T-helper 2 cell treated with Interferon-gamma antibody and Interleukin-4, amounts not matched to agents 5 μg/mL and 100 μg/mL, for 36 hours (primary cell): ENCODE measurements around the gene SLC18A2.
"Not testable (repeated sequence)": the region's sequence is repeated elsewhere in the genome, so short reads cannot be mapped to it uniquely, and the experiment has no call there.

ENCODE experiments used
- DNase-seq: peaks from one replicate; pipeline ENCODE4 v3.0.0; 2021; ENCODE audit warnings: low spot score
- H3K27ac Mint-ChIP-seq: one replicate; pipeline ENCODE4 v1.8.0; 2021; ENCODE audit warnings: mild to moderate bottlenecking, mixed read lengths
- H3K27me3 Mint-ChIP-seq: one replicate; pipeline ENCODE4 v1.8.0; 2021; ENCODE audit warnings: low read depth, mixed read lengths
- H3K36me3 Mint-ChIP-seq: one replicate; pipeline ENCODE4 v1.8.0; 2021; ENCODE audit warnings: low read depth, mixed read lengths
- H3K4me1 Mint-ChIP-seq: one replicate; pipeline ENCODE4 v1.8.0; 2021; ENCODE audit warnings: low read depth, mixed read lengths
- H3K4me3 Mint-ChIP-seq: one replicate; pipeline ENCODE4 v1.8.0; 2022; ENCODE audit warnings: mild to moderate bottlenecking, moderate library complexity, mixed read lengths
- H3K9me3 Mint-ChIP-seq: one replicate; pipeline ENCODE4 v1.8.0; 2021; ENCODE audit warnings: mixed read lengths

The SLC18A2 gene

GRCh38 chr10:117294039-117294645, 53.2 kb downstream of the SLC18A2 start:
- no peak for DNase-seq
- Mint-ChIP-seq H3K27me3 (no peaks in the 10 kb centered on the region), H3K36me3 (peaks cover 7% of the 10 kb centered on the region), H3K27ac (no peak overlapping the region), H3K4me1 (no peaks in the 10 kb centered on the region), H3K4me3 (no peak overlapping the region), H3K9me3 (no peaks in the 10 kb centered on the region)

DNA sequence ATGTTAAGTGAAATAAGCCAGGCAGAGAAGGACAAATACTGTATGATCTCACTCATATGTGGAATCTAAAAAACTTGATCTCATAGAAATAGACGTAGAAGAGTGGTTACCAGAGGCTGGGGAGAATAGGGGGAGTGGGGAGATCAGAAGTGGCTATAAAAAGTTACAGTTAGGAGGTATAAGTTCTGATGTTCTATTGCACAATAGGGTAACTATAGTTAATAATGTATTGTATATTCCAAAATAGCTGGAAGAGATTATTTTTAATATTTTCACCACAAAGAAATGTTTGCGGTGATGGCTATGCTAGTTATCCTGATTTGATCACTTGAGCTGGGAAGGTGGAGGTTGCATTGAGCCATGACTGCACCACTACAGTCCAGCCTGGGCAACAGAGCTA, 53.8 kb downstream of the SLC18A2 start:
- Mint-ChIP-seq H3K4me1 (no peaks in the 10 kb centered on the region), H3K36me3 (peaks cover 5% of the 10 kb centered on the region), H3K4me3 (no peak overlapping the region), H3K27me3 (no peaks in the 10 kb centered on the region), H3K9me3 (no peaks in the 10 kb centered on the region), H3K27ac (no peak overlapping the region)
- DNase-seq: no peak

DNA sequence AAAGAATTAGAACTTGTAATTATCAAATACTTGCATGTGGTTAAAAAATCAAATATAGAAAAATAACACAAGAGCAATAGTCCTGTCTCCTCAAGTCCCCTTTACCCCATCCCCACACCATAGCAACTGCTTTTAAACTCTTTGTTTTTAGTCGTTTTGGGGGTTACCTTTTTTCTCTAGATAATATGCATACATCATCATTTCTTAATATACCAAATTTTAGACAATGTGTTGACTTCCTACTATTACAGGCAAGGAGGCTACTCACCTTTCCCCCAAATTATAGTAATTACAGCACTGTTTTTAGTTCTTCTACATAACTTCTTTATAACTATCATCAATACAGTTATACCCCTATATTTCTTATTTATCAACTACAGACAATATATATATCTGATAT, 57.3 kb downstream of the SLC18A2 start:
- DNase-seq: no peak
- H3K9me3 Mint-ChIP-seq: peaks cover 11% of the 10 kb centered on the region
- no peak overlapping the region for H3K27ac Mint-ChIP-seq
- no peak overlapping the region for H3K4me3 Mint-ChIP-seq
- peaks cover 15% of the 10 kb centered on the region for H3K36me3 Mint-ChIP-seq
- no peaks in the 10 kb centered on the region for H3K4me1 Mint-ChIP-seq
- no peaks in the 10 kb centered on the region for H3K27me3 Mint-ChIP-seq

DNA sequence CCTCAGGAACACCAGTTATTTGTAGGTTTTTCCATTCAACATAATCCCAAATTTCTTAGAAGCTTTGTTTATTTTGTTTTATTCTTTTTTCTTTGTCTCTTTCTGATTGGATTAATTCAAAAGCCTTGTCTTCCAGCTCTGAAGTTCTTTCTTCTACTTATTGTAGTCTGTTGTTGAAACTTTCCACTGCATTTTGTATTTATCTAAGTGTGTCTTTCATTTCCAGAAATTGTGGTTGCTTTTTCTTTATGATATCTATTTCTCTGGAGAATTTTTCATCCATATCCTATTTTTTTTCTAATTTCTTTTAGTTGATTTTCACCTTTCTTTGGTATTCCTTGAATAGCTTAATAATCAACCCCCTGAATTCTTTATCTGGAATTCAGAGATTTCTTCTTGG, 58.5 kb downstream of the SLC18A2 start:
- Mint-ChIP-seq H3K27me3 (no peaks in the 10 kb centered on the region), H3K4me1 (no peaks in the 10 kb centered on the region), H3K9me3 (peaks cover 15% of the 10 kb centered on the region), H3K27ac (no peak overlapping the region), H3K36me3 (peaks cover 20% of the 10 kb centered on the region), H3K4me3 (no peak overlapping the region)
- no peak for DNase-seq

GRCh38 chr10:117300671-117301070, 59.8 kb downstream of the SLC18A2 start:
- Mint-ChIP-seq H3K36me3 (peaks cover 19% of the 10 kb centered on the region), H3K9me3 (peaks cover 16% of the 10 kb centered on the region), H3K4me3 (no peak overlapping the region), H3K27ac (no peak overlapping the region), H3K27me3 (no peaks in the 10 kb centered on the region), H3K4me1 (no peaks in the 10 kb centered on the region)
- DNase-seq: no peak

DNA sequence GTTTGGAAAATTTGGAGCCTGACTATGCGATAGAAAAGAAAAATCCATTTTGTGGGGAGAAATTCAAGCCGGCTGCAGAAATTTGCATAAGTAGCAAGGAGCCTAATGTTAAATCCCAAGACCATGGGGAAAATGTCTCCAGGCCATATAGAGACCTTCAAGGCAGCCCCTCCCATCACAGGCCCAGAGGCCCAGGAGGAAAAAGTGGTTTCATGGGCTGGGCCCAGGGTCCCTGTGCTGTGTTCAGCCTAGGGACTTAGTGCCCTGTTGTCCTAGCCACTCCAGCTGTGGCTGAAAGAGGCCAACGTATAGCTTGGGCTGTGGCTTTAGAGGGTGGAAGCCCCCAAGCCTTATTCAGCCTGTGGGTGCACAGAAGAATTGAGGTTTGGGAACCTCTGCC, 62.5 kb downstream of the SLC18A2 start:
- not testable (repeated sequence) for H3K4me3 Mint-ChIP-seq, H3K27ac Mint-ChIP-seq, DNase-seq, H3K4me1 Mint-ChIP-seq, H3K27me3 Mint-ChIP-seq
- Mint-ChIP-seq H3K36me3 (peaks cover 21% of the 10 kb centered on the region), H3K9me3 (peaks cover 16% of the 10 kb centered on the region)

- Mint-ChIP-seq H3K9me3 (peaks cover 16% of the 10 kb centered on the region), H3K36me3 (peaks cover 19% of the 10 kb centered on the region), H3K27ac (no peak overlapping the region), H3K4me1 (no peaks in the 10 kb centered on the region), H3K27me3 (no peaks in the 10 kb centered on the region), H3K4me3 (no peak overlapping the region)
- no peak for DNase-seq
Observed at GRCh38 chr10:117306674-117307073, 65.8 kb downstream of the SLC18A2 start.

GRCh38 chr10:117311261-117311660, 70.3 kb downstream of the SLC18A2 start:
- H3K9me3 Mint-ChIP-seq: no peaks in the 10 kb centered on the region
- H3K27ac Mint-ChIP-seq: no peak overlapping the region
- no peak overlapping the region for H3K4me3 Mint-ChIP-seq
- DNase-seq: no peak
- H3K36me3 Mint-ChIP-seq: peaks cover 5% of the 10 kb centered on the region
- no peaks in the 10 kb centered on the region for H3K27me3 Mint-ChIP-seq
- peaks cover 4% of the 10 kb centered on the region for H3K4me1 Mint-ChIP-seq

DNA sequence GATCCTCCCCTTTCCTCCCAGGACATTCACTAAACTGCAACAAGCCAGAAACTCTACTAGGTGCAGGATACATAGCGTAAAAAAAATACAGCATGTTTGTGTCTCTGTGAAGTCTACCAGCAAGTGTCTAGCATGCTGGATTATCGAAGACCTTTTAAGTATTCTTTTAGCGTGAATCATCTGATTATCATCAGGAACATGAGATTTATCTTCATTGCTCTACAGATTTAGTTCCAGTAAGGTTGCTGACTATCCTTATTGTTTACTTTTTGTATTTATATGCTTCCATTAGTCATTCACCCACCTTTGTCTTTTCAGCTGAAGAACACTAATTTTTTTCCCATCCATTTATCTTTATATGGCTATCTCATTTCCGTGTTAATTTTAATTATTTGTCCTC, 71.5 kb downstream of the SLC18A2 start:
- Mint-ChIP-seq H3K4me3 (no peak overlapping the region), H3K36me3 (peaks cover 5% of the 10 kb centered on the region), H3K4me1 (peaks cover 4% of the 10 kb centered on the region), H3K27ac (no peak overlapping the region), H3K27me3 (no peaks in the 10 kb centered on the region), H3K9me3 (no peaks in the 10 kb centered on the region)
- no peak for DNase-seq

DNA sequence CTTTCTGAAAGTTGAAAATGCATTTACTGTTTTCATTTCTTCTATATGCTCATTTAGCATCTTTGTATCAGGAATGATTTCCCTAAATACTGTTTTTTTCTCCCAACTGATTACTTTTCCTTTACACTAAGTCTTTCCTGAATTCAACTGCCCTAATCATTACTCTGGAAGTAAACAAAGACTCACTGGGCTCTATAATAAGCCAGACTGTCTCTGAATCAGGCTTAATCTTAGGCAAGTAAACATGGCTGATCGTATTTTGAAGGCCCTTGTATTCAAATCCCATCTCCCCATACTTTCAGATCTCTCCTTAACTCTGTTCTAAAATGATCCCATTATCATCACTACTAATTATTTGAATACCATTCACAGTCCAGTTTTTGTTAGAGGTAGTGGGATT, 72.7 kb downstream of the SLC18A2 start:
- H3K36me3 Mint-ChIP-seq: peaks cover 3% of the 10 kb centered on the region
- H3K27me3 Mint-ChIP-seq: no peaks in the 10 kb centered on the region

GRCh38 chr10:117316701-117317100, 75.8 kb downstream of the SLC18A2 start:
- Mint-ChIP-seq H3K4me1 (peaks cover 4% of the 10 kb centered on the region), H3K36me3 (peaks cover 1% of the 10 kb centered on the region), H3K4me3 (no peak overlapping the region), H3K9me3 (no peaks in the 10 kb centered on the region), H3K27me3 (no peaks in the 10 kb centered on the region), H3K27ac (no peak overlapping the region)
- no peak for DNase-seq

More for the DNA sequence above, 72.7 kb downstream of the SLC18A2 start:
- Mint-ChIP-seq H3K4me3 (no peak overlapping the region), H3K27ac (no peak overlapping the region), H3K9me3 (no peaks in the 10 kb centered on the region), H3K4me1 (peaks cover 4% of the 10 kb centered on the region)
- no peak for DNase-seq

DNA sequence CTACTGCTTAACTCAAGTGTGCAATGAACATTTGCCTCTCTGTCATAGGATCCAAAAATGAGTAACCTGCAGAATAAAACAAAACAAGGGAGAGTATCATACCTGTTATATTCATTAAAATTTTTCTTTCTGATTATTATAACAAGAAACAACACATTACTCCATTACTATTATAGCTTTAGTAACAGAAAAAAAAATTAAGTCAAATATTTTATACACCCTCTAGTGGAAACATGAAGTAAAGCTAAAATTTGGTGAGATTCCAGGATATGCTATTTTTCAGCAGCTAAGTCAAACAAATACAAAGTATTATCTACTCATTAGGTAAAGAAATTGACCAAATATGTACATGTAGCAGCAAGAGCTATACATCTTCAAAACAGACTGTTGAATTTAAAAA, 78.0 kb downstream of the SLC18A2 start:
- Mint-ChIP-seq H3K27me3 (no peaks in the 10 kb centered on the region), H3K27ac (no peak overlapping the region), H3K9me3 (no peaks in the 10 kb centered on the region), H3K36me3 (peaks cover 1% of the 10 kb centered on the region), H3K4me1 (no peaks in the 10 kb centered on the region), H3K4me3 (no peak overlapping the region)
- DNase-seq: no peak

GRCh38 chr10:117320050-117320665, 79.2 kb downstream of the SLC18A2 start:
- no peaks in the 10 kb centered on the region for H3K36me3 Mint-ChIP-seq
- H3K4me3 Mint-ChIP-seq: no peak overlapping the region
- DNase-seq: no peak
- H3K27me3 Mint-ChIP-seq: no peaks in the 10 kb centered on the region
- no peaks in the 10 kb centered on the region for H3K9me3 Mint-ChIP-seq
- H3K27ac Mint-ChIP-seq: no peak overlapping the region
- H3K4me1 Mint-ChIP-seq: no peaks in the 10 kb centered on the region

DNA sequence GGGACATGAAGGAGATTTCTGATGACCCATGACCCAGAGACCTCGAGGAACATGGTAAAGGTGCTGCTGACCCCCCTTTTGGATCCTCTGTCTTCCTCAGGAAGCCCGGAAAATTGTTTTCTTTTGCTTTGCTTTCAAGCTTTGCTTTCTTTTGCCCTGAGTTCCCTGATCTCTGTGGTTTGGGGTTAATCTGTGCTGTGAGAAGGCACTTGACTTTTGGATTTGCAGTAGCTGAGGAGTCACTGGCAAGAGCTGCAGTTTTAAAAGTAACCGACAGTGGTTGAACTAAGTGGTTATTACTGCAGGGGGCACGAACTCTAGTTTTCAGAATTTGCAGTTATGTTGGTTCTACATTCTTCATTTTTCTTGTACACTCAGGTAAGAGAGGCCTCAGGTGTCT, 81.3 kb downstream of the SLC18A2 start:
- DNase-seq: no peak
- Mint-ChIP-seq H3K27me3 (no peaks in the 10 kb centered on the region), H3K27ac (no peak overlapping the region), H3K4me3 (no peak overlapping the region), H3K36me3 (peaks cover 7% of the 10 kb centered on the region), H3K4me1 (no peaks in the 10 kb centered on the region), H3K9me3 (no peaks in the 10 kb centered on the region)

GRCh38 chr10:117324367-117324766, 83.5 kb downstream of the SLC18A2 start:
- H3K4me3 Mint-ChIP-seq: no peak overlapping the region
- H3K27ac Mint-ChIP-seq: no peak overlapping the region
- no peak for DNase-seq
- no peaks in the 10 kb centered on the region for H3K27me3 Mint-ChIP-seq
- H3K9me3 Mint-ChIP-seq: no peaks in the 10 kb centered on the region
- H3K36me3 Mint-ChIP-seq: peaks cover 7% of the 10 kb centered on the region
- H3K4me1 Mint-ChIP-seq: no peaks in the 10 kb centered on the region
